K562 (cell line): ENCODE data around the gene ATXN1L. TPM values are rescaled to one million over a fixed set of nuclear protein-coding genes. Genes with fewer than 3 reads are reported as not detected.

Experiments used
- BRD9 ChIP-seq: fragments of 450-650 bp; IDR thresholded peaks from 2 replicates; pipeline ENCODE4 v1.6.1; 2018; ENCODE audit warnings: low read depth; ENCODE audit not compliant: partially characterized antibody
- CBFA2T3 ChIP-seq: fragments of 450-650 bp; IDR thresholded peaks from 2 replicates; pipeline ENCODE4 v1.6.1; 2017
- CTCF ChIP-seq, 3 experiments: IDR thresholded peaks in 2 of 3; conservative IDR thresholded peaks in 1 of 3; 2 replicates each; pipeline ENCODE4 v1.5.1; 2011 to 2012; ENCODE audit warnings: low read length in 3 of 3, mild to moderate bottlenecking in 3 of 3, control low read depth in 2 of 3, improper control_type of control experiment in 1 of 3, inconsistent platforms in 1 of 3, low read depth in 1 of 3, mixed read lengths in 1 of 3, moderate library complexity in 1 of 3; ENCODE audit not compliant: insufficient read depth in 2 of 3
- CTCFL ChIP-seq: IDR thresholded peaks from 2 replicates; pipeline ENCODE4 v1.6.1; 2011; ENCODE audit warnings: borderline replicate concordance, low read depth, mild to moderate bottlenecking, moderate library complexity, low read length; ENCODE audit not compliant: insufficient read depth, poor library complexity, severe bottlenecking
- E2F6 ChIP-seq, 2 experiments: IDR thresholded peaks; 2 replicates each; pipeline ENCODE4 v1.6.1; 2011; ENCODE audit warnings: borderline replicate concordance in 1 of 2, control low read depth in 1 of 2, low read depth in 1 of 2, low read length in 1 of 2, mild to moderate bottlenecking in 1 of 2, mixed read lengths in 1 of 2, moderate library complexity in 1 of 2; ENCODE audit not compliant: insufficient read depth in 1 of 2, insufficient read length in 1 of 2, poor library complexity in 1 of 2, severe bottlenecking in 1 of 2; ENCODE audit errors: extremely low read depth in 1 of 2
- ERF ChIP-seq: fragments of 450-650 bp; formaldehyde crosslinking; IDR thresholded peaks from 2 replicates; pipeline ENCODE4 v1.4.0; 2020; ENCODE audit warnings: mild to moderate bottlenecking, mixed read lengths
- ETV6 ChIP-seq, 3 experiments: fragments of 150-350 bp in 1 of 3; sonication (generic) in 1 of 3; formaldehyde crosslinking in 1 of 3; IDR thresholded peaks; 2 replicates each; pipeline versions ENCODE4 v1.6.1 to v1.8.0; 2014 to 2022; ENCODE audit warnings: borderline replicate concordance in 2 of 3, low read depth in 2 of 3, antibody characterized with exemption in 1 of 3, low read length in 1 of 3, mild to moderate bottlenecking in 1 of 3, missing genetic modification reagents in 1 of 3
- FIP1L1 ChIP-seq: fragments of 200-400 bp; formaldehyde crosslinking; IDR thresholded peaks from 2 replicates; pipeline ENCODE4 v1.6.1; 2018; ENCODE audit warnings: mild to moderate bottlenecking, low read depth, low read length; ENCODE audit not compliant: poor library complexity, severe bottlenecking
- FUS ChIP-seq: fragments of 200-400 bp; formaldehyde crosslinking; optimal IDR thresholded peaks from 2 replicates; pipeline ENCODE3; 2017; ENCODE audit warnings: low read depth, low read length
- IFI16 ChIP-seq: fragments of 250-450 bp; sonication (Bioruptor Pico); IDR thresholded peaks from 2 replicates; pipeline ENCODE4 v2.1.2; 2022; ENCODE audit warnings: mild to moderate bottlenecking, inconsistent platforms
- PHF20 ChIP-seq: fragments of 450-650 bp; IDR thresholded peaks from 2 replicates; pipeline ENCODE4 v1.6.1; 2018; ENCODE audit not compliant: partially characterized antibody
- PRMT5 ChIP-seq: sonication (generic); formaldehyde crosslinking; IDR thresholded peaks from 2 replicates; pipeline ENCODE4 v1.5.0; 2020; ENCODE audit warnings: missing genetic modification reagents
- SRSF7 ChIP-seq: fragments of 200-400 bp; formaldehyde crosslinking; optimal IDR thresholded peaks from 2 replicates; pipeline ENCODE3; 2017; ENCODE audit warnings: mild to moderate bottlenecking, low read depth, low read length
- SUPT5H ChIP-seq: fragments of 450-650 bp; IDR thresholded peaks from 2 replicates; pipeline ENCODE4 v1.6.1; 2016
- ZBTB26 ChIP-seq: fragments of 450-650 bp; formaldehyde crosslinking; IDR thresholded peaks from 2 replicates; pipeline ENCODE4 v1.4.0; 2022; ENCODE audit warnings: missing genetic modification characterization
- ZFX ChIP-seq: sonication (generic); formaldehyde crosslinking; IDR thresholded peaks from 2 replicates; pipeline ENCODE4 v1.8.0; 2022; ENCODE audit warnings: mild to moderate bottlenecking, missing genetic modification reagents, moderate library complexity
- ZKSCAN8 ChIP-seq: fragments of 200-800 bp; sonication (Bioruptor generic); IDR thresholded peaks from 2 replicates; pipeline ENCODE4 v1.6.1; 2016; ENCODE audit warnings: missing genetic modification characterization, missing compliant biosample characterization
- ZNF263 ChIP-seq: sonication (generic); formaldehyde crosslinking; IDR thresholded peaks from 2 replicates; pipeline ENCODE4 v1.8.0; 2022; ENCODE audit warnings: mild to moderate bottlenecking, missing genetic modification reagents, borderline replicate concordance
- ZNF644 ChIP-seq: fragments of 200-800 bp; sonication (Bioruptor generic); IDR thresholded peaks from 2 replicates; pipeline ENCODE4 v1.6.1; 2016; ENCODE audit warnings: low read depth, missing genetic modification characterization, missing compliant biosample characterization
- ZNF668 ChIP-seq: fragments of 250-450 bp; sonication (Bioruptor Pico); IDR thresholded peaks from 2 replicates; pipeline ENCODE4 v1.8.0; 2022; ENCODE audit warnings: mild to moderate bottlenecking, inconsistent platforms
- polyA plus RNA-seq, 8 experiments: library from polyadenylated mRNA; depleted of rRNA in 4 of 8; stranded (reverse) in 5 of 8; unstranded in 3 of 8; fragments of >200 nt; fragmentation: Nextera tagmentation in 2 of 8; fragmentation: Illumina TruSeq in 1 of 8; extraction: Ambion mirVana in 2 of 8; extraction: Trizol in 1 of 8; gene quantifications; 2 replicates each; pipeline versions ENCODE4 v1.2.1 to v1.2.3, GENCODE V29; 2011 to 2014; ENCODE audit warnings: inconsistent platforms in 1 of 8, missing spikeins in 1 of 8
- total RNA-seq, 7 experiments: library from RNA; depleted of rRNA in 6 of 7; stranded (reverse); fragments of >200 nt in 6 of 7; fragmentation: Illumina TruSeq in 2 of 7; extraction: Trizol in 2 of 7; gene quantifications; 2 replicates each; pipeline versions ENCODE4 v1.2.1 to v1.2.3, GENCODE V29; 2011 to 2021; ENCODE audit warnings: low replicate concordance in 1 of 7

ATXN1L gene
- total and polyA plus RNA-seq, 9 of the 15 experiments (the other 6 are each of a cell fraction or from before 2014, with no cell fraction given), result 1.4 to 11.3 (median 9.3) TPM

- TF ChIP-seq ZNF263 (CRISPR knock-in tag) (peak; percentile 48; the same call in 1 of the 2 replicates), ETV6 (IDR thresholded peaks at IDR 0.05; ENCODE audit: borderline replicate concordance in 1 of 2, low read depth in 2 of 2, low read length in 1 of 2) (0 out of 4 replicates have a peak, but pooled peaks of 1 of the 2 experiments have one; percentile 24), ETV6 (CRISPR knock-in tag; IDR thresholded peaks at IDR 0.05; ENCODE audit: borderline replicate concordance) (no peak), E2F6 (IDR thresholded peaks at IDR 0.05; ENCODE audit: borderline replicate concordance in 1 of 2, extremely low read depth in 1 of 2, insufficient read depth in 1 of 2, insufficient read length in 1 of 2, low read depth in 1 of 2, low read length in 1 of 2, poor library complexity in 1 of 2, severe bottlenecking in 1 of 2) (peak in 1 of 2 experiments; percentile 9), PHF20 (no peak), ZNF644 (tag) (peak; percentile 83; the same call in 1 of the 2 replicates), FIP1L1 (peak; percentile 76), BRD9 (peak; percentile 43), ZFX (CRISPR knock-in tag) (peak; percentile 83), IFI16 (no peak), SUPT5H (peak; percentile 59), PRMT5 (CRISPR knock-in tag) (no peak), SRSF7 (peak; percentile 41), ZNF668 (CRISPR knock-in tag) (no peak), FUS (peak; percentile 67), CBFA2T3 (no peak), CTCFL (peak; percentile 73), CTCF (IDR thresholded peaks at IDR 0.05 in 2 of 3, conservative IDR thresholded peaks at IDR 0.05 in 1 of 3; ENCODE audit: insufficient read depth in 2 of 3, low read depth in 1 of 3, low read length in 3 of 3) (peak in 1 of 3 experiments; percentile 55; a peak in 3 of 6 replicates), ZKSCAN8 (peak; percentile 43; the same call in 1 of the 2 replicates), ERF (CRISPR knock-in tag) (0 out of 2 replicates have a peak, but pooled peaks have one; percentile 27), ZBTB26 (0 out of 2 replicates have a peak, but pooled peaks have one; percentile 69)
Observed at GRCh38 chr16:71883849-71884638, 38.3 kb downstream of the ATXN1L start, which contains the start of gene ZNF821 (continued).
